ENCODE results near the gene LRRC49.

Gene LRRC49

DNA sequence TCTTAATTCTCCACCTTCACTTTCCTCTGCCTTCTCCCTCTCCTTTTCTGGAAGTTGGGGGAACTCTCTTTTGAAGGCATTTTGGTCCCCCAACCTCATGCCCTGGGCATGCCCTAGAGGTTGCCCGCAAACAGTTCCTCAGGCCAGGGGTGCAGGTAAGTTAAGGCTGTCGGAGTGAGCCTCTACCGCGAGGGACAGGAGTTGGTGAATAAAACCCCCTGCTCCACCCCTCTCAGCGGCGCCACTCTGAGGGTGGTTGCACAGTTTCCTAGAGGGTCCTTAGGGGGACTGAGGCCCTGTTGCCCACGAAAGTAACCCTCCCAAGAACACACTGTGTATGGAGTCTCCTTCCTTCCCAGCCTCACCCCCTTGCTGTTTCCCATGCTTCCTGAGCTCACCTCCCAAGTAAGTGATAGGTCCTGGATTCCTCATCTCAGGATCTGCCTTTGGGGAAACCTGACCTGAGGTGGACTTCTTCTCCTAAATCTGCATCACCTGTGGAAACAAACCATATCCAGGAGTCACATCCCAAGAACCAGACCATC is 199.5 kb downstream of the LRRC49 start:
- TF ChIP-seq ELF4 (IDR thresholded peaks at IDR 0.05) (no peak), SP1 (IDR thresholded peaks at IDR 0.05) (no peak), BHLHE40 (IDR thresholded peaks at IDR 0.05; ENCODE audit: borderline replicate concordance) (no peak), FOXA1 (IDR thresholded peaks at IDR 0.05) (no peak), HDGF (IDR thresholded peaks at IDR 0.05; ENCODE audit: borderline replicate concordance) (no peak), NFRKB (IDR thresholded peaks at IDR 0.05) (no peak), TARDBP (IDR thresholded peaks at IDR 0.05) (no peak)
- TF ChIP-seq, protein P1, sequence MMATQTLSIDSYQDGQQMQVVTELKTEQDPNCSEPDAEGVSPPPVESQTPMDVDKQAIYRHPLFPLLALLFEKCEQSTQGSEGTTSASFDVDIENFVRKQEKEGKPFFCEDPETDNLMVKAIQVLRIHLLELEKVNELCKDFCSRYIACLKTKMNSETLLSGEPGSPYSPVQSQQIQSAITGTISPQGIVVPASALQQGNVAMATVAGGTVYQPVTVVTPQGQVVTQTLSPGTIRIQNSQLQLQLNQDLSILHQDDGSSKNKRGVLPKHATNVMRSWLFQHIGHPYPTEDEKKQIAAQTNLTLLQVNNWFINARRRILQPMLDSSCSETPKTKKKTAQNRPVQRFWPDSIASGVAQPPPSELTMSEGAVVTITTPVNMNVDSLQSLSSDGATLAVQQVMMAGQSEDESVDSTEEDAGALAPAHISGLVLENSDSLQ (IDR thresholded peaks at IDR 0.05), result no peak
- ChIA-PET POLR2A (no interaction called here), CTCF (interaction anchor here (0.6 to 1.2 kb wide), 2 partner anchors 22 to 27 kb away, joined by 3 to 5 read pairs; no protein-coding TSS in a partner anchor)
- DNase-seq (ENCODE audit: extremely low spot score), result no peak

DNA sequence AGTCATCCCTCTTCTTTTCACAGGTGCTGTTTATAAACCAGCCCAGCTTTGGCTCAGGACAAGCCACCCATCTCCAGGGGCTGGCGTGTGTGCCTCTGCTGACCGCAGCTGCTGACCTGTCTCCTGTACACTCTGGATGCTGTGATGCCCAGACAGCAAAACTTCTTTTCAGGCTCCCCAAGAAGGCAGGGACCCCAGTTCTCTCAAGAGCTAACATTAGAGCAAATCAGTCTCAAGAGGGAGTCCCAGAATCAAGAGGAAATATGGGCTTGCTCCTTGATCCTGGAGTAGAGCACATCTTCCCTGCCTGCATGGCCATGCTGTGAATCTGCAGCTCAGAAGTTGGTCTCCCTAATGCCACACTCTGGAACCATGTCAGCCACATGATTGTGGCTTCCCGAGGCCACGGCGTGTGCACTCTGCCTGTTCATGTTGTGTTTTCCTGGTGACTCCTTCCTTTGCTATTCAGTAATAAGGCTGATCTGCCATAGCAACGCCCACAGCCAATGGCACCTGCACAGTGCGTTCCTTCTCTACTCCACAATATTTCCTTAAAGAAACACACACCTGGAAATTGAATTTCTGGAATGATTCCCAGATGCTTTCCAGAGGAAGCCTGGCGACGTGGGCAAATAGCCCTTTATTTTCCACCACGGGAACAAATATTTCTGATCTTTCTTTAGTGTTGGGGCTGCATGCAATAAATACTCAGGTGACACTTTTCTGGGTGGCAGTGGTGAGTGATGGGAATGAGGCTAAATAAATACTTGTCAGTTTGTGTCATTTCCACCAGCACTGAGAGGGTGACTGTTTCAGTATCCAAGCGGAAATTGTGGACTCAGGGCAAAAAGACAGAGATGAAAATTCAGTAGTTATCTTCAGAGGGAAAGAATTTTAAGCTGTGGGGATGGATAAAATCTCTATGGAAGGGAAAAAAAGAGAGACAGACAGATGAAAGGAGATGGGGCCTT is 200.7 kb downstream of the LRRC49 start:
- TF ChIP-seq FOXM1 (IDR thresholded peaks at IDR 0.05; ENCODE audit: borderline replicate concordance) (no peak), TARDBP (IDR thresholded peaks at IDR 0.05) (no peak), SP1 (IDR thresholded peaks at IDR 0.05) (no peak)
- ChIA-PET CTCF (no interaction called here), POLR2A (no interaction called here)
- no peak for DNase-seq (ENCODE audit: extremely low spot score)

DNA sequence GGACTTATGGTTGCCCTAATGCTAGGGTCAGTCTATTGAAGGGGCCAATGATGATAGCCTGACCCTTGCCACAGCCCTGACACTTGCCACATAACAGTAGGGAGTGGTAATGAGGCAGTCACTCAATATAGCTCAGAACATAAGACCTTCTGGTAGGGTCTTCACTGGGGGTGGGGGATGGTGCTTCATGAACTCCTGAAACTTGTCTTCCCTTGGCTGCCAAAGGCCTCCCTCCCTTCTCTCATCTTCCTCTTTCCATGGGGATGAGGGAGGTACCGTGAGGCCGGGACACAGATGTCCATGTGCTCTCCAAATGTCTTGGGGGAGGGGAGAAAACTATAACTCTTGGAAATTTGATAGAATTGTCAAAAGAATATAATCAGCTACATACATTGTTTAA is 201.5 kb downstream of the LRRC49 start:
- ChIA-PET CTCF (no interaction called here), POLR2A (no interaction called here)
- TF ChIP-seq SUZ12 (IDR thresholded peaks at IDR 0.05) (no peak), CTBP1 (IDR thresholded peaks at IDR 0.05; ENCODE audit: borderline replicate concordance) (no peak), HDGF (IDR thresholded peaks at IDR 0.05; ENCODE audit: borderline replicate concordance) (no peak)
- DNase-seq (ENCODE audit: extremely low spot score), result no peak

DNA sequence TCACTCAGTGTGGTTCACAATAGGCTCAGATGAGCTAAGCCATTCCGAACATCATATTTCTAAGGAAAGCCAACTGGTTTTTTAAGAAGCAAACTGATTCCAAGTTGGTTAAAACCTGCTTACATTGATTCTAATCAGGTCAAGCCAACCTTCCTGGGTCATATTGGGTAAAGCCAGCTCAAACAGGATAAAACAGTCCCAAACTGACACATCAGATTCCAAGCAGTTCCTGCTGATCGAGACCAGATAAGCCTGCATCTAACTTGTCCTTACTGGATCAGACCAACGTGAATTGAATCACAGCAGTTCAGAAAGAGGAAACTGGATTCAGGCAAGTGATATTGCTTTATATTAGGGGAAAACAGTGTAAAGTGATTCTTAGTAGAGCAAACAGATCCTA is 204.1 kb downstream of the LRRC49 start:
- ChIA-PET POLR2A (no interaction called here), CTCF (interaction anchor here (0.6 to 1.4 kb wide), 2 partner anchors 85 to 284 kb away, joined by 3 read pairs; no protein-coding TSS in a partner anchor)
- TF ChIP-seq FOXM1 (IDR thresholded peaks at IDR 0.05; ENCODE audit: borderline replicate concordance) (no peak), ZNF384 (IDR thresholded peaks at IDR 0.05) (no peak)
- DNase-seq (ENCODE audit: extremely low spot score), result no peak

DNA sequence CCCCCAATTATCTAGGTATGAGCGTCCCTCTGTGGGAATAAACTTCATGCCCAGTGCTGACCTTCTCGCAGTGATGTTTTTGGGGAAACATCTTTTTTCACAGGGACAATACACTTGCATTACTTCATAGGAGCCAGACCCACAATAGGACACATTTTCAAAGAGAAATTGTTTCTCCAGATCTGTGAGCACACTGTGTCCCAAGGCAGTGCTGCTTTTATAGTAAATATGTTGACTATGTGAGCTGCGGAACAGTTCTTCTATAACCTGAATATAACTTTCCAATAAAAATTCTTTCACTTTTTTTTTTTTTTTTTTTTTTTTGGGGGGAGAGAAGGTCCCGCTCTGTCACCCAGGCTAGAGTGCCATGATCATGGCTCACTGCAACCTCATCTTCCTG is 205.3 kb downstream of the LRRC49 start:
- ChIA-PET CTCF (no interaction called here), POLR2A (no interaction called here)
- no peak for DNase-seq (ENCODE audit: extremely low spot score)
- TF ChIP-seq NFRKB (IDR thresholded peaks at IDR 0.05), result no peak
- TF ChIP-seq BHLHE40 (IDR thresholded peaks at IDR 0.05; ENCODE audit: borderline replicate concordance), result no peak
- TF ChIP-seq TARDBP (IDR thresholded peaks at IDR 0.05), result no peak
- TF ChIP-seq ELF4 (IDR thresholded peaks at IDR 0.05), result no peak
- no peak for TF ChIP-seq FOXK2 (IDR thresholded peaks at IDR 0.05)
- TF ChIP-seq HDGF (IDR thresholded peaks at IDR 0.05; ENCODE audit: borderline replicate concordance), result no peak
- no peak for TF ChIP-seq LEF1 (IDR thresholded peaks at IDR 0.05; ENCODE audit: borderline replicate concordance)
- no peak for TF ChIP-seq FOXM1 (IDR thresholded peaks at IDR 0.05; ENCODE audit: borderline replicate concordance)
- no peak for TF ChIP-seq SUZ12 (IDR thresholded peaks at IDR 0.05)
- TF ChIP-seq FOXA1 (IDR thresholded peaks at IDR 0.05), result no peak
- TF ChIP-seq ZNF384 (IDR thresholded peaks at IDR 0.05), result no peak
- no peak for TF ChIP-seq L3MBTL2 (conservative IDR thresholded peaks at IDR 0.05)
- TF ChIP-seq ARNT (IDR thresholded peaks at IDR 0.05), result no peak
- TF ChIP-seq, protein P1 (IDR thresholded peaks at IDR 0.05), result no peak
- TF ChIP-seq SP1 (IDR thresholded peaks at IDR 0.05), result no peak
- no peak for TF ChIP-seq CTBP1 (IDR thresholded peaks at IDR 0.05; ENCODE audit: borderline replicate concordance)

DNA sequence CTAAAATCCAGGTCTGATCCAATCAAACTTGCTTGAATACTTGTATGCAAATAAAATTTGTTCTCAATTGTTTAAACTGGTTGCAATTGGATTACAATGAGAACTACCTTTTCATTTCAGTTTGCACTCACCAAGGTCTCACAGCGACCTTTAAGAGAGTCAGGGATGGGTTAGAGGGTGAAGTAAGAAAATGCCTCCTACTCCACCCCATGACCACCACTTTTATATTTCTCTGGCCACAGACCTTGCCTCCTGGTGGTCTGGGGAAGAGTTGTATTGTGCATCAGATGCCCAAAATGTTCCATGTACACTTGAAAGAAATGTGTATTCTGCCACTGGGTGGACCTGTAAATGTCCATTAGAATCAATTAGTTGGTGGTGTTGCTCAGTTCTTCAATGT is 206.3 kb downstream of the LRRC49 start:
- ChIA-PET CTCF (no interaction called here), POLR2A (no interaction called here)
- TF ChIP-seq TARDBP (IDR thresholded peaks at IDR 0.05), result no peak
- no peak for TF ChIP-seq NFRKB (IDR thresholded peaks at IDR 0.05)
- no peak for TF ChIP-seq FOXA1 (IDR thresholded peaks at IDR 0.05)
- no peak for TF ChIP-seq ELF4 (IDR thresholded peaks at IDR 0.05)
- no peak for TF ChIP-seq BHLHE40 (IDR thresholded peaks at IDR 0.05; ENCODE audit: borderline replicate concordance)
- no peak for DNase-seq (ENCODE audit: extremely low spot score)
